ENCODE measurements around the gene MRPS34.

DNA sequence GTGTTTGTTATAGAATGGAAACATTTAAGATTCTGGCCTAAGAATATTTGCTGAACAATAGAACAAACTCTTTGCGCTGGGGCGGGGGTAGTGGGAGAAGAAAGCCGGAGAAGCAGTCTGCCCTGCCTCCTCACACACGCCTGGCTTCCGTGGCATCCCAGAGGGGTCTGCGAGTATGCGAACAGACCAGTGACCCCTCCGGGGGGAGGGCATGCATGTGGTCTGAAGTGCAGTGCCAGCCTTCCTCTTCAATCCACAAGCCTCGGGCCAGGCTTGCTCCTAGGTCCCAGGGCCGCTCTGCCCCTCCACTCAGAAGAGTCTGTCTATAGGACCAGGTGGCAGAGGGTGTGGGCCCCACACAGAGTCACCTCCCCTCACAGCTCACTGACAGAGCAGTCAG lies 34.7 kb upstream of the MRPS34 start:
- TF ChIP-seq CTCF (IDR thresholded peaks at IDR 0.05 in 4 of 5, conservative IDR thresholded peaks at IDR 0.05 in 1 of 5) (no peak), POLR2A (IDR thresholded peaks at IDR 0.05) (no peak)

Measured in gastrocnemius medialis (tissue), 4 donors.